HG02981 (cell line): ENCODE measurements around the gene MMD.
A peak's percentile ranks its signal among the peaks of the same experiment; 100 is the strongest.
"Not testable (repeated sequence)": the region's sequence is repeated elsewhere in the genome, so short reads cannot be mapped to it uniquely, and the experiment has no call there.

Experiments
- ATAC-seq: cut with Tn5 transposase; IDR thresholded peaks from one replicate; pipeline ENCODE4 v1.9.1; 2021; ENCODE audit warnings: mild to moderate bottlenecking, moderate library complexity; ENCODE audit not compliant: unreplicated experiment

MMD gene

DNA sequence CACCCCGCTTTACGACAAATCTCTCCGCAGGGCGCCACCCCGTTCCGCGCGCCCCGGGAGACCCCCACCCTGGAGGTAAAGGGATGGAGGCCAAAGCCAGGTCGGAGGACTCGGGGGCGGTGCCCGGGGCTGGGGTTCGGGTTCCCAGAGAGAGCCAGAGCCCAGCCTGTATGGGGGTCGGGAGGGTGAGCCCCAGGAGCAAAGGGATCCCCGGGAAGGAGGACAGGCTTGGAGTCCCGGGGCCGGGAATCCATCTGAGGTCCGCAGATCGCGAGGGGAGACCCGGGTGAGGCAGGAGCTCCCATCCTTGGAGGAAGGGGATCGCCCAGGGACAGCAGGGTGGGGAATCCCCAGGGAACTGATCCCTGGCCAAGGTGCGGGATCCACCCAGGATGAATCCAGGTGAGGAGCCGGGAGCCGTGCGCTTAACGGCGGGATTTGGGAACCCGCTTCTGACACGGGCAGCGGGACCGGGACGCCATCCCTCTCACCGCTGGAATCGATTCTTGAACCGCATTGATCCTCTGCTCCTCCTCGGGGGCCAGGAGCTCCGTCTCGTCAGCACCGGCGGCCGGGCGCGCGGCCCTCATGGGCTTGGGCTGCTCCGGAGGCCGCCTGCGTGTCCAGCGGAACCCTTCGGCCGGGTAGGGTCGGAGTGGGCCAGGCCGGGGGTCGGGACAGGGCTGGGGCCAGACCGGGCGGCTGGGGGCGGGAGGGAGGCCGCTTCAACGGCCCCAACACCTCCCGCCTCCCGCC lies at the start of gene MMD:
MMD (minus strand) TSS at position 657 of the 756 bp plus-strand sequence; CDS start at position 517, 140 bp downstream.
- peak; percentile 18 for ATAC-seq

DNA sequence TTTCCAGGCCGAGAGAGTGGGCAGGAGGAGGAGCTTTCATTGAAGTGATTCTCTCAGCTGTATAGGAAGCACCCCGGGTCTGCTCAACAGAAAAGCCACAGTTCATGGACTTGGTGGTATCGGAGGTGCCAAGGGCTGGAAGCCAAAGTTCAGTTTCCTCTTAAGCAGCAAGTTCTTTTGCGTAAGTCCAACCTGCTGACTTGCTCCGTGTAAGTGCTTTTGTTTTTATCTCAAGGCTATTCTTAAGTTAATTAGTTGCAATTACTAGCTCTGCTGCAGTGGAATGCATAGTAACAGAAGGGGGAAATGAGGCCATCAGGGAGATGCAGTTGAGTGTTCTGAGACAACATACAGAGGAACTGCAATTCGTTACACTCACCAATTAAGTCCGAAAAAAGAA lies 45.0 kb upstream of the MMD start:
- ATAC-seq = no peak

DNA sequence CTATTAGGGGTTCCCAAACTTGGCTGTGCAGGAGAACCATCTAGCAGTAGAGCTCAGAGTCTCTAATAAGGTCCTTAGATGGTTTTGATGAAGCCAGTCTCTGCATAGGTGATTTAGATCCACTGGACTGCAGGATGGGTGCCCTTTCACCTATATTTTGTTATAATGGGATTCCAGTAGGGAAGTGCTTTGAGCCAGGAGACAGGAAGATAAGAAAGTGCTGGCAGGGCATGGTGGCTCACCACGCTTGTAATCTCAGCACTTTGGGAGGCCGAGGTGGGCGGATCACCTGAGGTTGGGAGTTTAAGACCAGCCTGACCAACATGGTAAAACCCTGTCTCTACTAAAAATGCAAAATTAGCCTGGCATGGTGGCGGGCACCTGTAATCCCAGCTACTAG lies 44.1 kb upstream of the MMD start:
- ATAC-seq = not testable (repeated sequence)

DNA sequence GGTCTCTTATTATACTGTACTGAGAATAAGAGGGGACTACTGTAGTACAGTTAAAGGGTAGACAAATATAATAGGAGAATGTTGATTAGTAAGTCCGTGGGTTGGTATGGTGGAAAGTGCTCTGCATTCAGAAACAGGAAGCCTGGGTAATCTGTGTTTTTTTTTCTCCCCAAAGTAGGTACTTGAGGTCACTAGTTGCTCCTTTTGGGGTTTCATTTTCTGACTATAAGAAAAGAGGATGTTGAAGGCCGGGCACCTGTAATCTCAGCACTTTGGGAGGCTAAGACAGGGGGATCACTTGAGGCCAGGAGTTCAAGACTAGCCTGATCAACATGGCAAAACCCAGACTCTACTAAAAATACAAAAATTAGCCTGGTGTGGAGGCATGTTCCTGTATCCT lies 42.0 kb upstream of the MMD start:
- ATAC-seq = no peak

DNA sequence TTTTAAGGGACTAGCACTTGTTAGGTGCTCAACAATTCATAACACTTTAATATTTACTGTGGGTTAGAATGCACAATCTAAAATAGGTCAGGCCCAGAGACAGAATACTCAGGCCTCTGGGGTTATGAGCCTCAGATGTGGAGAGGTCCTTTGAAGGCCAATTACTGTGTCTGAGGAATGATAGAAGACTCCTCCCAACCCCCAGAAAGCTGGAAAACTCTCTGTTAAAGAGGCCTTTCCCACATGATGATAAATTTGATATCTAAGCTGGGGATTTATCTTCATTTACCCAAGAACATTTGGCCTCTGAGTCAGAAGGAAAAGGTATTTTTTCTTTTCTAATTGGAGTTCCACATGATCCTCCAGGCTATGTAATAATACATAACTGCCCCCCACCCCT lies 41.1 kb upstream of the MMD start:
- ATAC-seq = no peak

- ATAC-seq = no peak
Measured at GRCh38 chr17:55462234-55462633, 40.6 kb upstream of the MMD start.

DNA sequence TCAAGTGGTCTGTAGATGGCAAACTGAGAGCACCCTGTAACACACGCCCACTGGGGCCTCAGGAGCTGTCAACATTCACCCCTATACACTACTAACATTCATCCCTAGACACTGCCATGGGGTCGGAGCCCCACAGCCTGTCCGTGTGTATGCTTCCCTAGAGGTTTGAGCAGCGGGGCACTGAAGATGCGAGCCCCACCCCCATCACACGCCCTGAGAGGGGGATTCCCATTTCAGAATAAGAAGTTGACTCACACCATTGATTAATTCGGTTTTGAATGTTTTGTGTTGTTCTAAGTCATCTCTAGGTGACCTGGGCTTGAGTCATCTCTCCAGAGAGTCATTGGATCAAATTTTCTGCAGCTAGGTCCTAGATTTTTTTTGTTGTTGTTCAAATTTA lies 37.3 kb upstream of the MMD start:
- peak; percentile 78 for ATAC-seq

DNA sequence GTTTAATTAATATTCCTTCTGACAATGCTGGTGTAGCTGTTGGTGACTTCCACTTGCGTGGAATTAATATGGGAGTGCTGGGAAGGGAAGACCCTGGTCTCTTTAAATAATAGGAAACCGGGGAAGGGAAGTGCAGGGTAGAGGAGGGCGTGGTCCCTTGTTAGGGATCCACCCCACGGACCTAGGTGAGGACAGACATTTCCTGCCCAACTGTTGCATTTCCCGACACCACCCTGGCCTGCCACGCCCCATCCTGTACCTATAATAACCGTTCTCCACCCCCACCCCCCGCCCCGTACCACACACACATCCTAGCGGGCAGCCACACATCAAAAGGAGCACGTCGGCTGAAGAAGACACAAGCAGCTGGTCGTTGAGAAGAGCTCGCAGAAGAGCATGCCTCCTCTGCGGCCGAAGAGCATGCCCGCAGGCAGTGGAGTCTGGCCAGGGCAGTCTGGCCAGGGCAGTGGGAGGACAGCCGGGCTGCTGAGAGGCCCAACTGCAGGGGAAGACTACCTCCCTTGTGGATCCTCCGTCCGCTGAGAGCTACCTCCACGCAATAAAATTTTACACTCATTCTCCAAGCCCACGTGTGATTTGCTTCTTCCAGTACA lies 36.8 kb upstream of the MMD start:
- no peak for ATAC-seq

DNA sequence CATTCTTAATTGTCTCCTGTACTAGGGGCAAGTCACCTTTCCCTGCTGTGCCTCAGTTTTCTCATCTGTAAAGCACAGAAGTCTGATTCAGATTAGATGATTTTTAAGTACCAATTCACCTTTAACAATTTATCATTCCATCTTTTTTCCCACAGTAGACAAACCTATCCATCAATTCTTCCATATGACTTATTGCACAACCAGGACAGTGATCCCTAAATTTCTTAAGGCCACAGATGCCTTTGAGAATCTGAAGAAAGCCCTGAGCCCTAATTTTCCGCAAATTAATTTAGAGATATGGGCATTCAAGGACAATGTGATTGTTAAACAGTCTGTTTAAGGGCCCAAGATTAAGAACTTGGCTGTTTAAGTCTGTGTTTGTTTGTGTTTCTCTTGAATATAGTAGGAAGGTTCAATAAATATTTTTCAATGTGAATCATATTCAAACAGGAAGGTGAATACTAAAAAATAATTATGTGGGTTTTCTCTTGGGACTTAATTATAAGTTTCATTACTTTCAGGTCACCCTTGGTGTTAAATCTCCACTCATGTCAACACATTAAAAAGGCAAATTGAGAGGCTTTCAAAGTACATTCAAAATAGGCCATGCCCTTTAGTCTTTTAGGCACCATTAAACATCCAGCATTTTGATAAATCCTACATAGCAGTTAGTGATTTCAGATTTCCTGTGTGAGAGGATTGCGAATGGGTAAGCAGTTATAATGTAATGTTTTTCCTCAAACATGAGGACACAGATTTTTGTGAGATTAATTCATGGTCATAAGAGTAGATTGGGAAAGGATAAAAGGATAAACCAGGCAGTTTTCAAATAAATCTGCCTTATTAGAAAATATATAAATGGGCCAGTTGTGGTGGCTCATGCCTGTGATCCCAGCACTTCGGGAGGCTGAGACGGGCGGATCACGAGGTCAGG lies 34.9 kb upstream of the MMD start:
- no peak for ATAC-seq

GRCh38 chr17:55454906-55455474 lies 33.4 kb upstream of the MMD start:
- no peak for ATAC-seq

DNA sequence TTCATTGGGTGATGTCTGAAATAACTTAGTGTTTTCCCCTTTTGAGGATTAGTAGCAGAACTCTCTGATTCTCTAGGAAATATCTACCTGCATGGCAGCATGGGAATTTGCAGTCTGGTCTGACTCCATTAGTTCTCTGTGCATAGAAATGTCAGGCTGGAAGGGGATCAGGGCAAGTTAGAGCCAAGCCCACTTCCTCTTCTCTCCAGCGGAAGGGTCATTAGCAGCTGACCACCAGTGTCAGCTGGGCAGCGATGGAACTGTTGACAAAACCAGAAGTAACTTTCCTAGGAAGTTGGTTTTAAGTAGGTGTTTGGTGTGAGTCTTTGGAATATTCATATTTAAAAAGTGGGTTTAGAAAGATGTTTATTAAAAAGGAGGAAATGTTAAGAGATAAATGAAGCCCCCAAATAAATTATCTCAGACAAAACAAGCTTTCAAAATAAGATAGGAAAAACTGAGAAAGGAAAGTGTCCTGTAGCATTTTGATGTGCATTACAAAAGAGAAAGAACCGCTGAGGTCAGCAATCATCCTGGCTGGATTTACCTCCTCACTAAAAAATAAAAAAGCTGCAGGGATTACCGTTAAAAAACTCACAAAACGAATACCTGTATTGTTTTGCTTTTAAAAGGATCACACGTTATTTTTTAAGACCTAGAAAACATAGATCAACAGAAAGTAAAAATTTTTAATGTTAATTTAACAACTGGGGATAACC lies 32.4 kb upstream of the MMD start:
- no peak for ATAC-seq

DNA sequence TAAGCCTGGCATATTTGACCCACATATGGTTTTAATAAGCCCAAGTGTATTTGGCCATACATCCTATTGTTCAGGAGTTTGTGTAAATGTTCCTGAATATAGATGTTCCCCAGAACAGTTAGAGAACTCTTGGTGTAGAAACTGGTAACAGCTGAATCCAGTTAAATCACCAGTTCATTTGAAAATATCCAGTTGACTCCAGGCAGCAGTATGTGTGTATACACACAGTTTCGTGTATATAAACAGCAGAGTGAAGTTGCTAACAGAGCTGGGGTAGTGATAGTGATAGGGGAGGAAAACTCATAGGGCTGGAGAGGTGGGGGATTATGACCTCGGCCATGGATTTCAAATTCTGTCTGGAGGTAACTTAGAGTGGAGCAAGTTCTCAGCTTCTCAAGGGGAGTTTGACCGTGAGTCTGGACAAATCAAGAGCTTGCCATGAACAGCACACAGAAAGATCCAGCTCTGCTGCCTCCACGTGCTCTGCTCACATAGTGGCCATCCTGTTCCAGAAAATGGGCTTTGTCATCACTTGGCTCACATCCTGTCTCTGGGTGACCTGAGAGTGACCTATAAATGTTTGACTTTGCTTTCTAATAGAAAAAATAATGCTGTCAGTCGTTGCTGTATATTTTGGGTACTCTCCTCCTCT lies 30.6 kb upstream of the MMD start:
- ATAC-seq = peak; percentile 72

DNA sequence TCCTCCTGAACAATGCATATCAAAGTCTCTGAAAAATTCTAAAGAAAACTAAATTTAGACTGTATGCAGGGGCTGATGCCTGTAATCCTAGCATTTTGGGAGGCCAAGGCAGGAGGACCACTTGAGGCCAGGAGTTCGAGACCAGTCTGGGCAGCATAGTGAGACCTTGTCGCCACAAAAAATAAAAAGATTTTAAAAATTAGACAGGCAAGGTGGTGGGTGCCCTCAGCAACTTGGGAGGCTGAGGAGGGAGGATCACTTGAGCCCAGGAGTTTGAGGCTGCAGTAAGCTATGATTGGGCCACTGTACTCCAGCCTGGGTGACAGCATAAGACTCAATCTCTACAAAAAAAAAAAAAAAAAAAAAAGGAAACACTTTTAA lies 30.1 kb upstream of the MMD start:
- ATAC-seq = no peak

- no peak for ATAC-seq
Measured at GRCh38 chr17:55451203-55451641, 29.6 kb upstream of the MMD start.

DNA sequence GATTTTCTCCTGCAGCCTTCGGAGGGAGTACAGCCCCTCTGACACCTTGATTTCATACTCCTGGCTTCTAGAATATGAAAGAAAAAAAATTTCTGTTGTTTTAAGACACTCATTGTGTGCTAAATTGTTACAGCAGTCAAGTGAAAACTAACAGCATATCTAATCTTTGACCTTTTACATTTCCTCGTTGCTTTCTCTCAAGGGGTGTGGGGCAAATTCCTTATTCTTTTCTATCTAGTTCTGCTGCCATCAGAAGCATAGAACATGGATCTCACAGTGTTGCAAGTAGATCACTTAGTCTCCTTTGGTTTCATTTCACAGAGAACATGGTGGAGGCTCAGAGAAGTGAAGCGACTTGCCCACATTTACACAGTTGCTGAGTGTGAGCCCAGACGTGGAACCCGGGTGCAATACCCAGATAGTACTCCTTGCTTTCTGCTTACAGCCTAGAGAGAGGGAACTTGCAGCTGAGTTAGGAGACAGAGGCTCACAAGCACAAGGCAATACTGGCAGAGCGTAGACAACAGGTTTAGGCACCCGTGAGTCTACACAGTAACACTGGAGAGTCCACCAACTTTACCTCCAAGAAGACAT lies 28.7 kb upstream of the MMD start:
- no peak for ATAC-seq

DNA sequence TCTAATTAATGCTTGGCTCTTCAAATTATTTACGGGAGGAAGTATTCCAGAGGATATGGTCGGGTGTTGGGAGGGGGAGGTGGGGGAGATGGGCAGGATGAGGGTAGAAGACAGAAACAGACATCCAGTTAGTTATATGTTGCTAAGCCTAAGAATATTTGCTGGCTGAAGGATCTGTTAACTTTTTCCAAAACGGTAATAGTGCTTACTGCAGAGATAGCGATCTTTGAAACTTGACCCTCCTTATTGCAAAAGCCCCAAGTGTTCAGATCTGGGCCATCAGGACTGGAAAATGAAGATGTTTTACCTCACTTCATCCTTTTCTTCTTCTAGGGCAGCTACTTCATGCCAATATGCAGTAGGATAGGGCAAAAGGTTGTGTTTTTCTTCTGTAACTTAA lies 27.0 kb upstream of the MMD start:
- no peak for ATAC-seq

DNA sequence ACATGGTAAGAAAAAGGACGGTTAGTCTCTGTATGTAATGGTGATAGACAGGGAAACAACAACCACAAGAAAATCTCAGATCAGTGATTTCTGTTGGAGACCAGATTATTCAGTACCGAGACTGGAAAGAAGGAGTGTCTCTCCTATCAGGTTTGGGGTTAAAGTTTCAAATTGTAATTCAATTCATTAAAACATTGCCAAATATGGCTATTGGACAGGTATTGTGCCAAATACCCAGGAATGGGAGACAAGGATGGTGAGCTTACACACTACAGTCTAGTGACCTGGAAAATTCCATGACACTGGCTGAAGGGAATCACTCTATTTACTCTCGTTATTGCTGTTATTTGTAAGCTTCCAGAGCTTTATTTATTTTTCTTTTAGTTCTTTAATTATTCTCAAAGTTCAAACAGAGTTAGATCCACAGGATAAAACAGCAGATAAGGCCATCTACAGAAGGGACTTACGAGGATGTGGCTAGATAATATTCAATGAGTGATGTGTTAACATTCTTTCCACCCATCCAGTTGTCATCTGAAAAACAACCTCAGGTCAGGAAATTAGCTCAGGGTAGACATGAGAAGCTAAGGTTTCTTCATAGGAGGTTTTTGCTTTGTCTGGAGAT lies 25.1 kb upstream of the MMD start:
- ATAC-seq = no peak

- ATAC-seq = not testable (repeated sequence)
Measured at GRCh38 chr17:55446004-55446403, 24.4 kb upstream of the MMD start.
